Activated T-cell treated with anti-CD3 and anti-CD28 coated beads for 24 hours (primary cell): Measurements from ENCODE around the gene TMEM178A.

ENCODE experiments used
- DNase-seq: peaks from one replicate; pipeline ENCODE4 v3.0.0-alpha.2; 2020; ENCODE audit warnings: low read depth

TMEM178A gene

DNA sequence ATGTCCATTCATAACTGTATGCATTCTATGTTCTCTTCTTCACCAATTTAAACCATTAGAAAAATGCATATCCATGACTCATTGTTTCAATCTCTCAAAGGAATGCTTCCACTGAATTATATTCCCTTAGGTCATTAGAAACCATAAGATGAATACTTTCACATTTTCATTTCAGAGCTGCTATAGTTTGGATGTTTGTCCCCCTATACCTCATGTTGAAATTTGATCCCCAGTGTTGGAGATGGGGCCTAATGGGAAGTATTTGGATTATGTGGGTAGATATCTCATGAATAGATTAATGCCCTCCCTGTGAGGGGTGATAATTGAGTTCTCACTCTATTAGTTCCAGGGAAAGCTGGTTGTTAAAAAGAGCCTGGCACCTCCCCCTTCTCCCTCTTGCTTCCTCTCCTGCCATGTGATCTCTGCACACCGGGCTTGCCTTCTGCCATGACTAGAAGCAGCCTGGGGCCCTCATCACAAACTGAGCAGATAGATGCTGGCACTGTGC, 77.6 kb downstream of the TMEM178A start:
- DNase-seq: no peak

GRCh38 chr2:39755466-39755865, 89.7 kb downstream of the TMEM178A start:
- DNase-seq: no peak

DNA sequence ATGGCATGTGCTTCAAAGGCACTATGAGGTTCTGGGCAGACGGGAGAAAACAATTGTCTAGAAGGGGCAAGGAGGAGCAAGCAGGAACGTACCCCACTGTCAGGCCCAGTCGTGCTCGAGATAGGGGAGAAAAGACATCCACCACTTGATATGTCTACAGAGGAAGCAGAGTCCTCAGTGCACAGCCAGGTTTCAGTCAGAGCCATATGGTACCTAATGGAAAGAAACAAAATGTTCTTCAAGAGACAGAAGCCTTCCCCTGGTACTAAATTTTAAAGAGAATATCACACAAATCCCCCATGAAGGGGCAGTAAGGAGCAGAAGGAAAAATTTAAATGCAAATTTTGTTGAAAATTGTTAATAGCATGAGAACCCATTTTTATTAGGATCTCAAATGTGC, 91.4 kb downstream of the TMEM178A start:
- no peak for DNase-seq

- no peak for DNase-seq
These were observed 96.7 kb downstream of the TMEM178A start for GRCh38 chr2:39762448-39762847.
